ENCODE measurements around the gene LIN52.

LIN52 gene, protein sequence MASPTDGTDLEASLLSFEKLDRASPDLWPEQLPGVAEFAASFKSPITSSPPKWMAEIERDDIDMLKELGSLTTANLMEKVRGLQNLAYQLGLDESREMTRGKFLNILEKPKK

DNA sequence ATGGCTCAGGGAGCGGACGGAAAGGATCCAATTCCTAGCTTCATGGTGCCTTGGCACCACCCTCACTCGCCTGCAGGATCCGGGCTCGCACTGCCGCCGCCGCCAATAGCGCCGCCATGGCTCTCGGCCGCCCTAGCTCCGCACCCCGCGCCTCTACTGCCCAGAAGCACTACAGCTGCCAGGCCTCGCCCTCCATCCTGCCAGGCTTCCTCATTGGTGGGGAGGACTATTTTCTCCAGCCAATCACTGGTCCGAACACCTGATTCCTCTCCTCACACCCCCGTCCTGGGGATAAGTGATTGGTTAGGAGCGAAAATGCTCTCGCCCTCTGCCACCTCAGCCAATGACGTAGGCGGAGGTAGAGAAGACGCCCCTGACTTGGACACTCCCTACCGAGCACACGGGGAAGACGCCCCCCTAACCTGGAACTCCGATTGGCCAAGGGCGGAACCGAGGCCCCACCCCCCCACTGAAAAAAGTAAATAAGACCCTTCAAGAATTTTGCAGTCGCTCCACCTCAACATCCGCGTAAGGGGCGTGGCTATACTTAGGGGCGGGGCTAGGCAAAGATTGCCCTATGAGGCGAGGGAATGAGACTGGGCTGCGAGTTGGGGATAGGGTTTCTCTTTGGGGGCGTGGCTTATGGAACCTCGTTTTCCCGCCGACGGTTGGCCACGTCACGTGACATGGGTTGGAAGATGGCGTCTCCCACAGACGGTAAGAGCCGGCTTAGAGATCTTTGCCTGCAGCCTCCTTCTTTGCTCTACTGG is at the start of gene LIN52, which contains the start of gene ALDH6A1:
TSS of gene LIN52 (plus strand) at position 680 of the 770 bp plus-strand sequence. CDS start at position 699, 19 bp downstream.
TSS of gene ALDH6A1 (minus strand) at position 177 of the 770 bp plus-strand sequence. CDS start at position 118, 59 bp downstream.
- peak; percentile 100 for DNase-seq

DNA sequence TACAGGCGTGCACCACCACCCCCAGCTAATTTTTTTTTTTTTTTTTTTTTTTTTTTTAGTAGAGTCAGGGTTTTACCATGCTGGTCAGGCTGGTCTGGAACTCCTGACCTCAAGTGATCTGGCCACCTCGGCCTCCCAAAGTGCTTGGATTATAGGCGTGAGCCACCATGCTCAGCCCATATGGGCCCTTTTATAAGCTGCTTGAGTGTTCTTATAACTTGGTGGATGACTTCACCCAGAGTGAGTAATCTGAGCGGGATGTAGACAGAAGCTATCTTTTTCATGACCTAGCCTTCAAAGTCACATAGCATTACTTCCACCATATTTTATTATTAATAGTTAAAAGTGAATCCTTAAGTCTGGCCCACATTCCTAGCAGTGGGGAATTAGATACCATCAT is 49.2 kb upstream of the LIN52 start:
- no peak for DNase-seq

DNA sequence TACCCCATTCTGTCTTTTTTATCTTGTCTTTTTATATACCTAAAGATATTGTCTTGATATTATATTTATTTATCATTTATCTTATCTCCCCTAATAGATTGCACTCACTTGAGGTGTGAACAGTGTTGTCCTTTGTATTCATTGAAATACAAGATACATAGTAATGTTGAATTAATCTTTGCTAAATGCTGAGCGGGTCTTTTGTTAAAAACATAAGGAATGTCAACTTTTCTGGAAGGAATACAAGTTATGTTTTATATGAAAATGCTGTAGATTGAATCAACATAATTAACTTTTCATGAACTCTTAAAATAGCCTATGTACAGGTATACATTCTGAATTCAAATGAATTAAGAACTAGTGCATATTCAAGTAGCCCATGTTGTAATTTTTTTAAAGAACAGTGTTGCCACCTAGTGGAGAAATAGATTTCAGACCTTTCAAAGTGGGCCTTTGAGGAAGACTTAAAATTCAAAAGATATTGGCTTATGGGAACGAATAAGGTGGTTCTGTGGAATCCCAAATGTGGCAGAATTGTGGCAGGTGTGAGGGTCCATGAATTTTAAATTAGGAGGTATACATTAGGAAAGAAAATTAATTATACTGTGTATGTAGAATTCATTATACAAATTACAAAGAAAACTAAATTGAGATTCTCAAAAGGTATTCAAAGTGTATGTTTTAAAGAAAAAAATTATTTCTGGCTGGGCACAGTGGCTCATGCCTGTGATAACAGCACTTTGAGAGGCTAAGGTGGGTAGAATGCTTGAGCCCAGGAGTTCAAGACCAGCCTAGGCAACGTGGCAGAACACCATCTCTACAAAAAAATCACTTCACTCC is 46.5 kb upstream of the LIN52 start:
- DNase-seq, result peak; percentile 43

DNA sequence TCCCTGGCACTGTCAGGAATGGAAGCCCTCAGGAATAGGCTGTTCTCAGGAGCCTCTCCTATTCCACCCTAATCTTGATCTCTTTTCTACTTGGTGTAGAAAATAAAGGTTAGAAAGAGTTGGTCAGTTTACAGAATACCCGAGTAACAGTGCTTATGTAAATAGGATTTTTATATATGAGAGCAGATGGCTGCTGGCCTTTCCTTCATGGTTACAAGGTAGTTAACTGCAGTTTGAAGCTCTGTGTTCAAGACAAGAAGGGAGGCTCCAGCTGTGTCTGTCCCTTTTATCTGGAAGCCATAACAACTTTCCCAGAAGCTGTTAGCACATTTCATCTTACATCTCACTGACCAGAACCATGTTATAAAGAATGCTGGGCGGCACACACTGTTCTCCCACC is 42.5 kb upstream of the LIN52 start:
- DNase-seq, result no peak

DNA sequence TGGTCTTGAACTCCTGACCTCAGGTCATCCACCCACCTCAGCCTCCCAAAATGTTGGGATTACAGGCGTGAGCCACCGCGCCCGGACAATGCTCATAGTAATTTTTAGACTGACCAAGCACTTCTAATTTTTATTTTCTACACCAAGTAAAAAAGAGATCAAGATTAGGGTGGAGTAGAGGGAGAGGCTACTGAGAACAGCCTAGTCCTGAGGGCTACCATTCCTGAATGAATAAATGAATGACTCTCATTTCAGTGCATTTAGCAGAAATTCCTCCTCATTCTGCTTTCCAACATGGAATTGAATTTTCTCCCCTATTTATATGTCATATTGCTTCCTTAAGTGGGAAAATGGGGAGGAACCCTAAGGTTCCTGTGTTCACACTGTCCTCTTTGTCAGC is 39.2 kb upstream of the LIN52 start:
- no peak for DNase-seq

DNA sequence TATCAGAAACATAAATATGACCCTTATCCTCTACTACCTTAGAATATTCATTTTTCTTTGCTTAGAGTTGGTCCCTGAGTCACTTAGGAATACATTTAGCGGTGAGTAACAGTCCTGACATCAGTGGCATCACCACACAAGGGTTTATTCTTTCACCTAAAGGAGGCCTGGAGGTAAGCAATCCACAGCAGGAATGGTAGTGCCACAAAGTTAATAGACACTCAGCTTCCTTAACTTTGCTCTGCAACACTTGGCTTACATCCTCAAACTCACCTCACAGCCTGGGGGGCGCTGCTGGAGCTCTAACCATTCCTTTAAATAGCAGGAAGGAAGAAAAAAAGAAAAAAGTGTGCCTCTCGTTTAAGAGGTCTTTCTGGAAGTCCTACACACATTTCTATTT is 36.5 kb upstream of the LIN52 start:
- DNase-seq, result no peak

DNA sequence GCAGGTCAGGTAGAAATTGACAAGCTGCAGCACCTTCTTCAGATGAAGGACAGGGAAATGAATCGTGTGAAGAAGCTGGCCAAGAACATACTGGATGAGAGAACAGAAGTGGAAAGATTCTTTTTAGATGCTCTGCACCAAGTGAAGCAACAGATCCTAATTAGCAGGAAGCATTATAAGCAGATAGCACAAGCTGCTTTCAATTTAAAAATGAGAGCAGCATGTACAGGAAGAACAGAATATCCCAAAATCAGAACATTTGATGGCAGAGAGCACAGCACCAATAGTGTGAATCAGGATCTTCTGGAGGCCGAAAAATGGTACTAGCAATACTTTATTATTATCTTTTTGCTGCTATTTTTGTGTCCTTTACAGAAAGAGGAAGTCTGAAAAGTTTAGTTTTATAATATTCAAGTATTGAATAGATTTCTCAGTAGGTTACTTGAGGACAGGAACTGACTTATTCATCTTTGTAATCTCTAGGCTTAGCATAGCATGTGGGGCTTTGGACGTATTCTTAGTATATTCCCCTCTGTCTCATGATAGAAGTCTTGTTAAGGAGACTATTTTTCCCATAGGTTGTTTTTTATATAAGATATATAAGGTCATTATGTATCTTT is 34.8 kb upstream of the LIN52 start:
- no peak for DNase-seq

DNA sequence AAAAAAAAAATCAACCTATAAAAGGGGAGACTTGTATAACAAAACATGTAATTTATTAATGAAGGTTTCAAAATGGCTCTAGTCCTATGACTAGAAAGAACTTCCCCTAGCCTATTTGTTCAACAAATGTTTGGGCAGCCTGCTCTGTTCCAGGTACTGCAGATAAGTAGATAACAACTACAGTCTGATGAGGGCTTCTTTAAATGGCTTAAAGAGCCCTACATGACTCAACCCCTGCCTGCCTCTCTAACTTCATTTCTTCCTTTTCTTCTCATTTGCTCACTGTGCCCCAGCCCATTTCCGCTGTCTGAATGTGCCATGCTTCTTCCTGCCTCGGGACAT is 22.0 kb upstream of the LIN52 start:
- no peak for DNase-seq

DNA sequence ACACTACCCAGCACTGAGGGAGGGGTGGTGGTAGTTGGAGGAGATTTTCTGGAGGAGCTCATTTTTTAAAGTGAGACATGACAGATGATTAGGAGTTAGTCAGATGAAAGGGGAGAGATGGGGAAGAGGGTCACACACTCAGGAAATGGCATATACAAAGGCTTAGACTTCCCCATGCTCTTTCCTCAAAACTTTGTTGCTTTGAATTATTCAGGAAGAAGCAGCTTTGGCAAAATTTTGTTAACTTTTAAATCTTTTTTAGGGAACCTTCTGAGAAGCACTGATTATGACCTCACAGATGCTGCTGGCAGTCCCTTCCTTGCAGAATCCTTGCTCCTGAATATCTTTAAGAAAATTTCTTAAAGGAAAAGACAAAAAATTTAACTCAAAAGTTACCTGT is 20.3 kb upstream of the LIN52 start:
- no peak for DNase-seq

DNA sequence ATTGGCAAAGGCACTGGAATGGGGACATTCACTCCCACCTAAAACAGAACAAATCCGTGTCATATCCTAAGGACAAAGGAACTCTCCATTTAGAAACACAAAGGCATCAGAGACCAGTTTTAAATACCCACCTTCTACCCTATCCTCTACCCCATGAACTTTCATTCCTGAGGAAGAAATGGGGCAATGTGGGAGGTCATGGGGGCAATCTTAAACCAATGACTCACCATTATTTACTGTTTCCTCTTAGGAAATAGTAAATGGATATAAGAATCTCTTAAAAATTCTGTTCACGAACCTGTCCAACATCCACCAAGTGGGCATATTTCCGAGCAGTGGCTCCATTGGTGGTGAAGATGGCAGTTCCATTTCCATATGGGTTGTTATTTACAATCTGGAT is 19.9 kb upstream of the LIN52 start:
- DNase-seq, result no peak

DNA sequence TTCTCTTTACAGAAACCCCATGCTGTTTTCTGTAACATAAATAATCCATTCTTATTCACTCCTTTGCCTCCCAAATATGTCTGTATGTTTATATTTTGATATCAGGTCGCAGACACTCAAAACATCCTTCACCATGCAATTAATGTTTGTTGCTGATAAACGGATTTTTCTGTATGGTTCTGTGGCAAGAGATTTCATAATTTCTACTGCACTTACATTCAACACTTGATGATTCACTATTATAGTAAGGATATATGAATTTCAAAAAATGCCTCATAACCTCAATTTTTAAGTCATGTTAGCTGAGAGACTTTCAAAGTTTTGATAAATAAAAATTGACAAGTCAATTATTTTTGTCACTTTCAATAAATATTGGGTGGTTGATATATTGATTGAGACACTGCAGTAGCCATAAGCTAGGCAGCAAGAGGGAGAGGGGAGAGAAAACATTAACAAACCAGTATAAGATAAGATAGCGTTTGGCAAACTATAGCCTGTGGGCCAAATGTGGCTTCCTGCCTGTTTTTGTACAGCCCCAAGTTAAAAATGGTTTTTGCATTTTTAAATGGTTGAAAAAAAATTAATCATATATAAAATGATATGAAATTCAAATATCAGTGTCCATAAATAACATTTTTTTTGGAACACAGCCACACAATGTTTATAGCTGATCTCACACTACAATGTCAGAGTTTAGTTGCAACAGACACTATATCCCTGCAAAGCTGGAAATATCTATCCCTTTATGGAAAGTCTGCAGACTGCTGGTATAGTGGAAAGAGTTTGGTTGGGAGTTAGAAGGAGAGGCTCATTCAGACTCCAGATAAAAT is 18.8 kb upstream of the LIN52 start:
- no peak for DNase-seq

DNA sequence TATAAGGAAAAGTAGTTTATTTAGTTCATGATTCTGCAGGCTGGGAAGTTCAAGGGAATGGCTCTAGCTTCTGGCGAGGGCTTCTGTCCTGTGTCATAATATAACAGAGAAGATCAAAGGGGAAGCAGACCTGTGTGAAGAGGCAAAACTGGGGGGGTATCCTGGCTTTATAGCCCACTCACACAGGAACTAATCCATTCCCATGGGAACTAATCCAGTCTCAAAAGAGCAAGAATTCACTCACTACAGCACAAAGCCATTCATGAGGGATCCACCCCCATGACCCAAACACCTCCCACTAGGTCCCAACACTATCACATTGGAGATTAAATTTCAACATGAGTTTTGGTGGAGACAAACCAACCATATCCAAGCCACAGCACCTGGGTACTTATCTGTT is 7.4 kb upstream of the LIN52 start:
- DNase-seq, result no peak

DNA sequence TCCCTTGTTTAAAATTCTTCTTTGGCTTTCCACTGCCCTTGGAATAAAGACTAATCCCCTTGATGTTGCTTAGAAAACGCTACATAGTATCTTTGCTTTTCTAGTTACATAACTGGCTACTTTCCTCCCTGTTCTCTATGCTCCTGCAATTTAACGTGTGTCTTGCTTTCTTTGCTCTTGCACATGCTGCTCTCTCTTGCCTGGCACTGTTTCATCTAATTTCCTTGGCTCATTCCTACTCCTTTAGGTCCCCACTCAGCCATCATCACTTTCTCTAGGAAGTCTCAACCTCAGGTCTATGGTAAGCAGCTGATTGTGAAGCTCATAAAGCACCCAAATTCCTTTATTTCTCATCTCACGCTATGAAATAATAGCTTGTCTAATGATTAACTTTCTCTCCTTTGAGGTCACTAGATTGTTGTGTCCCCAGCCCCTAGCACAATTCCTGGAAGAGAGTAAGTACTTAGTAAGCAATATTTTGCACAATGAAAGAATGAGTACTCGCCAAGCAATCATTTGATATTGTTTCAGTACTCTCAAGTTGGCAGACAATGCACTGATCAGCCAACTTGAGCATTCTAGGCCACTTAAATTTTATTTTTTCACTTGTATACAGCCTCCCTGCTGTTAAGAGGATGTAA is 3.8 kb upstream of the LIN52 start:
- no peak for DNase-seq

DNA sequence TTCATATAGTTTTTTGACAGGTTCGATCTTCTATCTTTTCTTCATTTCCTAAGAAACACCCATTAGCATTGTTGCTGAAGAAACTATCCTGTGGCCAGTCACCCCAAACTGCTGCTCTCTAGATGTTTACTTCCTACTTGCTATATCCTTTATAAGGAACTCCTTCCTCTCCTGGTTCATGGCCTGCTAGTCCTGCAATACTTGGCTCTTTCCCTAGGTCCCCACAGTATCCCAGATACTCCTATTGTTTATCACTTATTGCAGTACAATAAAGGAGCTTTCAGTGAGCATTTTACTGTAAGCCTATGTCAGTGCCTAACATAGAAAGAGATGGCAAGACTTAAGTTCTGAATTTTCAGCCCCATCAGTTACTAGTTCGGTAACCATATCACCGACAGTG is 3.3 kb upstream of the LIN52 start:
- DNase-seq, result no peak

DNA sequence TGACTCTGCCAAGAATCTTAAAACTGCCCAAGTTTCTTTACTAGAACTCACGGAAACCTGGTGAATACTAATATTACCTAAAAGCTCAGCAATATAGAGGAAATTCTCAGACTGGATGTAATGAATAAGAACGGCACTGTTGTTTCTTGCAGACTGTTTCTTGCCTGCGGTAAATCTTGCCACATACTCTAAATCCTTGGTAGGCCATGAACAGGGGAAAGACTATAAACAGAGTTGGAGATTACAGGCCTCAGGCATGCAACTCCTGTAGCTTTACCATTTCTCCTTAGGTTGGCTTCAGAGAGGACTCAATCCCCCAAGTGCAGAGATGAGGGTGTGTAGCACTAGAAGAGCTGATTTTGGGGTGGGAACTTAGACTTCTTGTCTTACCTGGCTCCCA is 1.6 kb upstream of the LIN52 start:
- no peak for DNase-seq

DNA sequence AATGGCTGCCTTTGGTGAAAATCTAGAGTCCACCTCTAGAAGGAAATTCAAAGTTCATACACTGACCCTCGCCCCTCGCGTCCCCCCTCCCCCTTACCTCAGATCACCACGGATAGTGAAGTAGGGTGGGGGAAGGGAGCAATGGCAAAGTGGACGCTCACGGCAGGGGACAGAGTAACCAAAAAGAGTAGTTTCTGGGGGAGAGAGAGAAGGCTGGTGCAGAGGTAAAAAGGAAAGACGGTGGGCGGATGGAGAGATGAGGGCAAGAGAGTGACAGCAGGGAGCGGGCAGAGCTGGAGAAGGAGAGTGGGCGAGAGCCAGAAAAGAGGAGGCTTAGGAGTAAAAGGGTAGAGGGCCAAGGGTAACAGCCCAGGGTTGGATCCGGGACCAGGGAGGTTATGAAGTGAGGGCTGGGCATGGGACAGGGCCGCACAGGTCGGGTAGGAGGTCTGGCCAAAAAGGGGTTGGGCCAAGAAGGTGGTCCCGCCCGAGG is 926 bp upstream of the LIN52 start:
- DNase-seq, result no peak

DNA sequence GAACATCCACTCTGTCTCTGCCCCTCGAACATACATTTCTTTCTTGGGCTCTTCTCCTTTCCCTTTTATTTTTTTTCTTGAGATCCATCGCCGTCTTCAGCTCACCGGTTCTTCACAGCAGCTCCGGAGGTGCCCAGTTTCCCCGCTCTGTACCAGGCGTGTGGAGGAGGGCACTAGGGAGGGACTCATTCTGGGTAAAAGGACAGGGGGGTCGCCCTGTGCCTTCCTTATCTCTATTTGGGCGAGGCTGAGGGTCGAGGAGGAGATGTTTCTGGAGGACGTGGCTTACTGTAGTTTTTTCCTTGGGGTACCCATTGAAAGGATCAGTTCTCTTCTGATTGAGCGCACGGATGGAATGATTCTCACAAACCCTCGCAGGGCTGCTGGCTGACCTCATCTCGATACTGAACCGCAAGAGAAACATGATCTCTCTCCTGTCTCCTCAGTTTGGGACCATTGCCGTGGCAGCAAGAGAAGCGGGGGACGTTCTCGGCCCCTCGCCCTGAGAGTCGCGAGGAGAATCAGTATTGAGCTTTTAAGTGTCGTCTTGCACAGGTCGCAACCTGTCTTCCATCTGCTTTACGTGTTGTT is 386 bp downstream of the LIN52 start:
- no peak for DNase-seq

DNA sequence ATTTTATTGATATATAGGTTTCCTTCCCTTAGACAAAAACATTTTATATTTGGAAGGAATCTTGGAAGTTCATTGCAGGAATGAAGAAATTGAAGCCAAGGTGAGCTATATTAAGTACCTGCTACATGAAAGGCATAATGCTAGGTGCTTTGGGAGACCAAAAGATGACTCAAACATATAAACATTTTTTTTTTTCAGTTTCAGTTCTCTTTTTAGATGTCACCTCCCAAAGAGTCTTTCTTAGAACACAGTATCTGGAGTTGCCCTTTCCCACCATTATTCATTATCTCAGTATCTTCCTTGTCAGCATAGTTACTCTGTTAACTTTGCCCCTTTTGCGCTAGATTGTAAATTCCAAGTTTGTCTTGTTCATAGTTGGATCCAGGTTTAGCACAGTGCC is 1.1 kb downstream of the LIN52 start:
- DNase-seq, result no peak

DNA sequence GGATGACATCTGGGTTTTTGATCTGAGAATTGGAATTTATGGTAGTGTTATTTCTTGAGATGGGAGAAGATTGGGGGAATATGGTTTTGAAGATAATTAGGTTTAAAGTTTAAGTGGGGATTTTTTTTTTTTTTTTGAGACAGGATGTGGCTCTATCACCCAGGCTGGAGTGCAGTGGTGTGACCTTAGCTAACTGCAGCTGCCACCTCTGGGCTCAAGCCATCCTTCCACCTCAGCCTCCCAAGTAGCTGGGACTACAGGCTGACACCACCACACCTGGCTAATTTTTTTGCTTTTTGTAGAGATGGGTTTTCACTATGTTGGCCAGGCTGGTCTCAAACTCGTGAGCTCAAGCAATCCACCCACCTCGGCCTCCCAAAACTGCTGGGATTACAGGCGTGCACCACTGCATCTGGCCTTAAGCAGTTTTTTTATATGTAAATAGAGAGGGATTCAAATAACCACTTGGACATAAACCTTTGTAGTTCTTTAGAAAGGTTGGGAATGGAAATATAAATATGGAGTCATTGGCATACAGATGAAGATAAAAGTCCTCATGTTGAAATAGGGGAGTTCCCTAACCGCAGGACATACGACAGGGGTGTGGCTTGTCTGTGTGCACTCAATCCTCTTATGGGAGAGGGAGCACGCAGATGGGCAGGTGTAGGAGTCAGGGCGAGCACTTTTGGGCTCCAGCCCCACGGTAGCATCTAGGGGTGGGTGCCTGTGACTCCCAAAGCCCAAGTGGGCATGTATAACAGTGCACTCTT is 4.7 kb downstream of the LIN52 start:
- DNase-seq, result no peak

DNA sequence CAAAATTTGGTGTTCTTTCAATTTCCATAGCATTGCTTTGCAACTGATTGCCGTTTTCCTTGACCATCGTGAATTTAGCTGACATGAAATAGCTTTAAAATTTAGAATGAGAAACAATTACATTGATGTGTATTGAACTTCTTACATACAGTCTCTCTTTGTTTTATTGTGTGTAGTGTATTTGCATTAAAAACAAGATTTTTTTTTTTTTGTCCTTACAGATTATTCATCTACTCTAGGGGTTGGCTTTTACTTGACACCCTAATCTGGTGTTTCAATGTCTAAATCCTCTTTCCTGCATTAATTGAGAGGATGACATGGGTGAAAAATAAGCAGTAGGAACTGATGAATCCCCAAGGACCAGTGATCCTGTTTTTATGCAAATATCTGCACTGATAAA is 20.6 kb downstream of the LIN52 start:
- DNase-seq, result no peak

DNA sequence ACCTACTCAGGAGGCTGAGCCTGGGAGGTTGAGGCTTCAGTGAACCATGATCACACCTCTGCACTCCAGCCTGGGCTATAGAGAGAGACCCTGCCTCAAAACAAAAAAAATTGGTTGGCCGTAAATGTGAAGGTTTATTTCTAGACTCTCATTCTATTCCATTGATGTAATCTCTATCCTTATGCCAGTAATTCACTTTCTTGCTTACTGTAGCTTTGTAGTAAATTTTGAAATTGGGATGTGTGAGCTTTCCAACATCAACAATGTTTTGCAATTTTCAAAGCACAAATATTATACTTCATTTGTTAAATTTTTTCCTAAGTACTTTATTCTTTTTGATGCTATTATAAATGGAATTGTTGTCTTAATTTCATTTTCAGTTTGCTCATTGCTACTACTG is 24.6 kb downstream of the LIN52 start:
- no peak for DNase-seq
